Fibroblast of the aortic adventitia (primary cell): ENCODE results near the gene FAM200C. TPM values are rescaled to one million over a fixed set of nuclear protein-coding genes. Genes with fewer than 3 reads are reported as not detected.
A peak's percentile ranks its signal among the peaks of the same experiment; 100 is the strongest.

Source experiments
- DNase-seq: peaks from one replicate; pipeline ENCODE4 v3.0.0-alpha.2; 2010; ENCODE audit warnings: low read depth
- H3K4me3 ChIP-seq: 2 replicates; pipeline ENCODE4 v1.5.1; 2011; ENCODE audit warnings: low read depth, mild to moderate bottlenecking, control low read depth, low read length, moderate library complexity
- total RNA-seq: library from RNA; depleted of rRNA; stranded (reverse); fragments of >200 nt; gene quantifications from 2 replicates; pipeline ENCODE4 v1.2.3, GENCODE V29; 2012; ENCODE audit warnings: low replicate concordance
- TF ChIP-seq, protein P1 (sequence below): IDR thresholded peaks from 2 replicates; pipeline ENCODE4 v1.5.1; 2011; ENCODE audit warnings: mild to moderate bottlenecking, low read length, control low read depth, inconsistent platforms; ENCODE audit not compliant: insufficient read depth

FAM200C gene
- total RNA-seq, 1 donor = 6.7 TPM

DNA sequence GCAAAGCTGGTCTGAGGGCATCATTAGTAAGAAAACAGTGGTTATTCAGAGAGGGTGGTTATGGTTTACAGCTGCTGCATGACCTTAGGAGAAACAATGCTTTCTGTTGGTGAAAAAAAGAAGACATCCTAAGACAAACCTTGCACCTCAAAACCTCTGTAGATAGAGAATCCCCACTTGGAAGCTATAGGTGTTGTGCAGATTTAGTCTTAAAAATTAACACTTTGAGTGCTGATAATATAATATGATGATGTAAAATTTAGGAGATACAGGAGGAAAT is 20.4 kb upstream of the FAM200C start:
- TF ChIP-seq, protein P1, sequence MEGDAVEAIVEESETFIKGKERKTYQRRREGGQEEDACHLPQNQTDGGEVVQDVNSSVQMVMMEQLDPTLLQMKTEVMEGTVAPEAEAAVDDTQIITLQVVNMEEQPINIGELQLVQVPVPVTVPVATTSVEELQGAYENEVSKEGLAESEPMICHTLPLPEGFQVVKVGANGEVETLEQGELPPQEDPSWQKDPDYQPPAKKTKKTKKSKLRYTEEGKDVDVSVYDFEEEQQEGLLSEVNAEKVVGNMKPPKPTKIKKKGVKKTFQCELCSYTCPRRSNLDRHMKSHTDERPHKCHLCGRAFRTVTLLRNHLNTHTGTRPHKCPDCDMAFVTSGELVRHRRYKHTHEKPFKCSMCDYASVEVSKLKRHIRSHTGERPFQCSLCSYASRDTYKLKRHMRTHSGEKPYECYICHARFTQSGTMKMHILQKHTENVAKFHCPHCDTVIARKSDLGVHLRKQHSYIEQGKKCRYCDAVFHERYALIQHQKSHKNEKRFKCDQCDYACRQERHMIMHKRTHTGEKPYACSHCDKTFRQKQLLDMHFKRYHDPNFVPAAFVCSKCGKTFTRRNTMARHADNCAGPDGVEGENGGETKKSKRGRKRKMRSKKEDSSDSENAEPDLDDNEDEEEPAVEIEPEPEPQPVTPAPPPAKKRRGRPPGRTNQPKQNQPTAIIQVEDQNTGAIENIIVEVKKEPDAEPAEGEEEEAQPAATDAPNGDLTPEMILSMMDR = no peak
- no peak for DNase-seq
- H3K4me3 ChIP-seq = no peak overlapping the region

DNA sequence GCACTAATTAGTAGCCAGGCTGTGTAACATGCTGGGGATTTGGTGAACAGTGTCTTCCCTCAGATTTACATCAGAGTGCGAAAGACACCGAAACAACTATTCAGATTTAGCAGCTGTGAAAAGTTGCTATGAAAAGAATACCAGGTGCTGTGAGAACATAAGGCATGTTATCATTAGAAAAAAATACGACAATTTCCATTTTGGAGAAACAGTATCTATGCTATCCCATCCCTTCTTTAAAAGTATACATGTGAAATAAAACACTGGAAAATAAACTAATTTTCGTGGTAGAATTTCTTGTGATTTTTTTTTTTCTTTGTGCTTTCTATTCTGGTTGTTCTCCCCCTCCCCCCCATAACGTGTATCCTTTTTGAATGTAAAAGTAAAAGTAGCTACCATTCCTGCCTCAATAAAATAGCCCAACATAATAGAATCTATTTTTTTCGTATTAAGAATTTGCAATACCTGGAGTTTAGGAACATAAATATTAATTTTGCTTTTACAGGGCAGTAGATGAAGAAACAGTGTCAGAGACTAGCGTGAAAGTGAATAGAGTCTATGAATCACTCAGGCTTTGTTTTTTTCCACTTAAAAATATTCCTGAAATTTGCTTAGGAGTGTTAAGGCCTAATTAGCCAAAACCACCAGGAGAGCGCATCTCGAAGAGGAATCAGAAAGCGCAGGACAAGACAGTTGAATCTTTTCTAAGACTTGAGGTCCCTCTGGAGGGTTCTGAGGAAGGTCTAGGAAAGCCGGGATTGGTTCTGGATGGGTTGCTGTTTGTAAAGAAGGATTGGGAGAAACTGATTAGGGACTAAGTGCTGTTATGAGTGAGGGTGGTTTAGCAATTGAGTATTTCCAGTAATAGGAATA is 19.8 kb upstream of the FAM200C start:
- peak overlapping the region; percentile 99 for H3K4me3 ChIP-seq
- TF ChIP-seq, protein P1 = no peak
- no peak for DNase-seq

DNA sequence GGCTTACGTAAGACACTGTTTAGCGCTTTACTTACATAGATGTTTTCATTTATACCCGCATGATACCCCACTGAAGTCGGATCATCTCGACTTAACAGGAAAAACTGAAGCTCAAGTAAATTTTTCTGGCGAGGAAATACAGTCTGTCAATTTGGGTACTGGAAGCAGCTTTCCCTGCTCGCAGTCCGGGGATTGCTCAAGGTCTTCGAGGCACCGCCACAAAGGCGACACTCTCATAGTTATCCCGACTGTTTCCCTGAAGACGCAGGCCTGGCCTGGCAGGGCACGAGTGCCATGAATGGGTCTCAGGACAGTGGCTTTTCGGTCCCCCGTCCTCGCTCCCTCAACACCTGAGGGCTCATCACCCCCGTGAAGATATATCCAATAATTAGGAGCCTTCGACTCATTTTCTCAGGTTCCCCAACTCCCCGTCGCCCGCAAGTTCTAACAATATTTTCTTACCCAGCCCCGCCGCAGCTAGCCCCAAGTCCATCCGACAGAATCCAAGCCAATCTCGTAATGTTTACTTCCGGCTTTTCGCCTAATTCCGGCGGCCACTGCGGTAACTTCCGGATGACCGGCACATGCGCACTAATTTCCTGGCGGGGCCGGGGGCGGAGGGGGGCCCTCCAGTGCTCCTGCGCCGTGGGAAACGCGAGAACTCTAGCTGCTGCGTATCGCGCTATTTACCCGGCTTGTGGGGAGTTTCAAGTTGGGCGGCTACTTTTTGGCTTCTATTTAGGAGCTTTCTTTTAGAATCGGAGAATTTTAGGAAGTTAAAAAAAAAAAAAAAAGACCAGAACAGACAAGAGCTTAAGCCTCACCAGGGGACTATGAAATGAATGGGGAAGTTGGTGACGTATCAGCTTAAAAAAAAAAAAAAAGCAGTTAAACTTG is 19.0 kb upstream of the FAM200C start, which contains the start of gene SLU7:
SLU7 (minus strand) TSS at position 521 of the 897 bp plus-strand sequence. CDS start 3,787 bp downstream, outside the sequence.
- TF ChIP-seq, protein P1 = no peak
- H3K4me3 ChIP-seq = peak within 1 kb of the TSS; percentile 99
- peak; percentile 94 for DNase-seq

DNA sequence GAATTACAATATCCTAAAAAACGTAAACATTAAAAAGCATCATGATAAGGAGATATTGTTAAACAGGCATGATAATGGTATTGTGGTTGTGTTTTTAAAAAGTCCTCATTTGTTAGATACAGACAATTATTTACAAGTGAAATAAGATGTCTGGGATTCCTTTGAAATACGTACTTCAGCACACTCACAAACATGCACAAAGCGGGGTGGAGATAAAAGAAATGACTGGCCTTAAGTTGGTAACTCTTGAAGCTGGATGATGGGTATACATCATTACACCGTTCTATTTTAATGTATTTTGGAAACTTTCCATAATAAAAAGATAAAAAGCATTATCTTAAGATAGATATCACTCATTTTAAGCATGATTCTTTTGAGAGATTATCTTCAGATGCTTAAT is 1.0 kb downstream of the FAM200C start:
- H3K4me3 ChIP-seq = peak overlapping the region; percentile 91
- TF ChIP-seq, protein P1 = no peak
- DNase-seq = peak; percentile 59

DNA sequence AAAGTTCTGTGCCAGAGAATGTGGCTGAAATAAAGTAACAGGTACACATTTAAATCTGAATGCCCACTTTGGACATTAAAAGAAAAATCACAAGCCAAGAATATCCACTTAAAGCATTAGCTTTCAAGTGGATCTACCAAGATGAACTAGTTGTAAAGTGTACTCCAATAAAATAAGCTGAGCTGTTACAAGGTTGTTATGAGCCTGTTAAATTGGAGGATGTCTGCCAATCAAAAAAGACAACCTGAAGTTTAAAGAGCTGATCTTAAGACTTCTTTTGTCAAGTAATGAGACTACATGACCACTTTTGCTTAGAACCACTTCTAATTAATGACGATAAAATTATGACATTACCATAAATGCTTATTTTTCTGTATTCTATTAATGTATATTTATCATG is 2.4 kb downstream of the FAM200C start:
- TF ChIP-seq, protein P1 = no peak
- no peak for DNase-seq
- H3K4me3 ChIP-seq = no peak overlapping the region

DNA sequence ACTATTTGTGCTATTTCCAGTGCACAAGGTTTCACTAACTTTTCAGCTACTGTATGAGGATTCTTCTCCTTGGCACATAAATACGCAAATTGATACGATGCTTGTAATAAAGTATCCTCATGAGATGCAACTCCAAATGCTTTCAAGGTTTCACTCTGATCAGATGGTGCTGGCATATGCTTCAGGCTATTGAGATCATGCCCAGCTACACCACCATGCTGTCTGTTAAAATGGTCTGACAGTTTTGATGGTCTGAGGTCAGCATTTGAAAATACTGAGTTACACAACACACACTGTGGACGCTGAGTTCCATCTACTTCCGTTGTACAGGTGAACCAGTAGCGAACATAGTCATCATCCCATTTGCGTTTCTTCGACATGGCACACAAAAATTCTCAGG is 4.7 kb downstream of the FAM200C start:
- TF ChIP-seq, protein P1 = no peak
- no peak for DNase-seq
- no peak overlapping the region for H3K4me3 ChIP-seq
